PC-3 (cell line): ENCODE data around the gene CTNNA2. TPM values are rescaled to one million over a fixed set of nuclear protein-coding genes. Genes with fewer than 3 reads are reported as not detected.

Experiments
- ATAC-seq: fragments of 200-7000 bp; cut with Tn5 transposase; 2 replicates; pipeline ENCODE4 v1.9.1; 2020; ENCODE audit warnings: mild to moderate bottlenecking, moderate library complexity
- BruUV-seq: library from RNA; stranded (reverse); fragments of 400-500 nt; replicated peaks from 2 replicates; lab custom pipeline; 2021; lab: Mats Ljungman, UMichigan
- CTCF ChIA-PET: fragments of 300-600 bp; sonication (Branson Sonifier 250); formaldehyde crosslinking; loops from one replicate; lab custom pipeline; 2022; ENCODE audit warnings: antibody characterized with exemption; lab: Charles Lee
- POLR2A ChIA-PET: fragments of 300-600 bp; sonication (Branson Sonifier 250); formaldehyde crosslinking; loops from one replicate; lab custom pipeline; 2022; ENCODE audit warnings: antibody characterized with exemption; ENCODE audit not compliant: unreplicated experiment; lab: Charles Lee
- DNase-seq: peaks from one replicate; pipeline ENCODE4 v3.0.0-alpha.2; 2015
- H2AFZ ChIP-seq: fragments of 300-600 bp; sonication (generic); 2 replicates; pipeline ENCODE4 v1.6.0; 2016; ENCODE audit warnings: antibody characterized with exemption, low read length
- H3F3A ChIP-seq: fragments of 300-600 bp; sonication (generic); one replicate; pipeline ENCODE4 v1.6.0; 2017; ENCODE audit warnings: antibody characterized with exemption, low read length, control low read depth, mild to moderate bottlenecking; ENCODE audit not compliant: unreplicated experiment
- H3K27ac ChIP-seq: fragments of 300-600 bp; sonication (generic); 2 replicates; pipeline ENCODE4 v1.5.1; 2016; ENCODE audit warnings: mild to moderate bottlenecking, low read length
- H3K27me3 ChIP-seq: fragments of 300-600 bp; sonication (generic); 2 replicates; pipeline ENCODE4 v1.6.1; 2016; ENCODE audit warnings: low read length, mixed read lengths
- H3K36me3 ChIP-seq: fragments of 300-600 bp; sonication (generic); 2 replicates; pipeline ENCODE4 v1.6.1; 2016; ENCODE audit warnings: low read depth, mixed run types, low read length, mixed read lengths
- H3K4me1 ChIP-seq: fragments of 300-600 bp; sonication (generic); 2 replicates; pipeline ENCODE4 v1.5.1; 2016; ENCODE audit warnings: low read length; ENCODE audit not compliant: insufficient read depth
- H3K4me2 ChIP-seq: fragments of 300-600 bp; sonication (generic); 2 replicates; pipeline ENCODE4 v1.6.0; 2016; ENCODE audit warnings: low read length
- H3K4me3 ChIP-seq: fragments of 300-600 bp; sonication (generic); 2 replicates; pipeline ENCODE4 v1.5.1; 2016; ENCODE audit warnings: mild to moderate bottlenecking, low read length, mixed read lengths
- H3K79me2 ChIP-seq: fragments of 300-600 bp; sonication (generic); 2 replicates; pipeline ENCODE4 v1.6.1; 2017; ENCODE audit warnings: low read length, mixed read lengths
- H3K9ac ChIP-seq: fragments of 300-600 bp; sonication (generic); 2 replicates; pipeline ENCODE4 v1.6.0; 2016; ENCODE audit warnings: mild to moderate bottlenecking, low read length
- H3K9me2 ChIP-seq: fragments of 300-600 bp; sonication (generic); replicated peaks from 2 replicates; pipeline ENCODE4 v1.6.1; 2016; ENCODE audit warnings: mixed run types, low read length, mixed read lengths
- H3K9me3 ChIP-seq: fragments of 300-600 bp; sonication (generic); 2 replicates; pipeline ENCODE4 v1.6.1; 2016; ENCODE audit warnings: low read length, mixed read lengths
- H4K20me1 ChIP-seq: fragments of 300-600 bp; sonication (generic); 2 replicates; pipeline ENCODE4 v1.6.1; 2016; ENCODE audit warnings: low read length, mixed read lengths
- CTCF ChIP-seq: fragments of 300-600 bp; sonication (generic); conservative IDR thresholded peaks from 2 replicates; pipeline ENCODE4 v1.5.1; 2017; ENCODE audit warnings: antibody characterized with exemption, low read depth, mild to moderate bottlenecking, low read length
- EZH2 ChIP-seq: fragments of 300-600 bp; sonication (generic); IDR thresholded peaks from one replicate; pipeline ENCODE4 v1.6.1; 2017; ENCODE audit warnings: antibody characterized with exemption, mild to moderate bottlenecking, low read length; ENCODE audit not compliant: unreplicated experiment
- EZH2phosphoT487 ChIP-seq: fragments of 300-600 bp; sonication (generic); IDR thresholded peaks from 2 replicates; pipeline ENCODE4 v1.6.1; 2018; ENCODE audit warnings: mild to moderate bottlenecking, antibody characterized with exemption, low read length, borderline replicate concordance
- intact Hi-C: fragments of 100-400 bp; cut with micrococcal nuclease; formaldehyde crosslinking; loops from 2 replicates; pipeline ENCODE4 v1.9.0; 2023
- total RNA-seq: library from RNA; depleted of rRNA; stranded (reverse); fragments of >200 nt; gene quantifications from 2 replicates; pipeline ENCODE4 v1.2.3, GENCODE V29; 2014

The CTNNA2 gene
- total RNA-seq, 1 experiment from 2014 or later = not detected

GRCh38 chr2:79695248-79695647 lies 182.4 kb downstream of the CTNNA2 start:
- Histone ChIP-seq H3K27ac (no peak overlapping the region), H4K20me1 (no peaks in the 10 kb centered on the region), H3K79me2 (no peaks in the 10 kb centered on the region), H3K4me1 (no peaks in the 10 kb centered on the region), H3F3A (no peaks in the 10 kb centered on the region), H3K9ac (no peak overlapping the region), H3K9me3 (no peaks in the 10 kb centered on the region), H2AFZ (no peak overlapping the region), H3K4me3 (no peak overlapping the region), H3K27me3 (no peaks in the 10 kb centered on the region), H3K4me2 (no peak overlapping the region), H3K36me3 (no peaks in the 10 kb centered on the region), H3K9me2 (no peaks in the 10 kb centered on the region)
- TF ChIP-seq EZH2 = no peak
- no peak for TF ChIP-seq CTCF
- no peak for TF ChIP-seq EZH2phosphoT487
- BruUV-seq = no TSS peak
- intact Hi-C loops = no loop called here
- CTCF ChIA-PET = no interaction called here
- ATAC-seq (no peak), DNase-seq (no peak)
- POLR2A ChIA-PET = no interaction called here

- CTCF ChIA-PET = no interaction called here
- intact Hi-C loops = no loop called here
- Histone ChIP-seq H3K36me3 (no peaks in the 10 kb centered on the region), H3F3A (no peaks in the 10 kb centered on the region), H2AFZ (no peak overlapping the region), H3K27me3 (no peaks in the 10 kb centered on the region), H3K9me3 (no peaks in the 10 kb centered on the region), H3K4me2 (no peak overlapping the region), H4K20me1 (no peaks in the 10 kb centered on the region), H3K27ac (no peak overlapping the region), H3K4me3 (no peak overlapping the region), H3K9ac (no peak overlapping the region), H3K9me2 (no peaks in the 10 kb centered on the region), H3K79me2 (no peaks in the 10 kb centered on the region), H3K4me1 (no peaks in the 10 kb centered on the region)
- ATAC-seq (no peak), DNase-seq (no peak)
- no TSS peak for BruUV-seq
- POLR2A ChIA-PET = no interaction called here
- TF ChIP-seq CTCF = no peak
- TF ChIP-seq EZH2phosphoT487 = no peak
- TF ChIP-seq EZH2 = no peak
These were observed 184.3 kb downstream of the CTNNA2 start for GRCh38 chr2:79697200-79697599.

- Histone ChIP-seq H2AFZ (no peak overlapping the region), H3K4me1 (no peaks in the 10 kb centered on the region), H3K79me2 (no peaks in the 10 kb centered on the region), H4K20me1 (no peaks in the 10 kb centered on the region), H3K27me3 (no peaks in the 10 kb centered on the region), H3K4me3 (no peak overlapping the region), H3K9ac (no peak overlapping the region), H3K4me2 (no peak overlapping the region), H3K9me3 (no peaks in the 10 kb centered on the region), H3K36me3 (no peaks in the 10 kb centered on the region), H3F3A (no peaks in the 10 kb centered on the region), H3K27ac (no peak overlapping the region), H3K9me2 (no peaks in the 10 kb centered on the region)
- ATAC-seq = no peak
- TF ChIP-seq CTCF = no peak
- TF ChIP-seq EZH2phosphoT487 = no peak
- TF ChIP-seq EZH2 = no peak
- no peak for DNase-seq
- POLR2A ChIA-PET = no interaction called here
- BruUV-seq = no TSS peak
- intact Hi-C loops = no loop called here
- CTCF ChIA-PET = no interaction called here
These were observed 187.8 kb downstream of the CTNNA2 start for GRCh38 chr2:79700651-79701050.
